GM19099 (cell line): ENCODE data around the gene UNC13D.
A peak's percentile ranks its signal among the peaks of the same experiment; 100 is the strongest.

Experiments used
- POLR2A ChIP-seq: IDR thresholded peaks from 3 replicates; pipeline ENCODE4 v1.6.1; 2011; ENCODE audit warnings: low read depth; ENCODE audit not compliant: insufficient read length; ENCODE audit errors: extremely low read depth

The UNC13D gene

GRCh38 chr17:75855310-75856061 lies 11.3 kb upstream of the UNC13D start, which contains the start of gene WBP2:
TSS of gene WBP2 (minus strand) at chr17:75855335. CDS start at chr17:75855297, 38 bp downstream.
- TF ChIP-seq POLR2A: peak; percentile 95

DNA sequence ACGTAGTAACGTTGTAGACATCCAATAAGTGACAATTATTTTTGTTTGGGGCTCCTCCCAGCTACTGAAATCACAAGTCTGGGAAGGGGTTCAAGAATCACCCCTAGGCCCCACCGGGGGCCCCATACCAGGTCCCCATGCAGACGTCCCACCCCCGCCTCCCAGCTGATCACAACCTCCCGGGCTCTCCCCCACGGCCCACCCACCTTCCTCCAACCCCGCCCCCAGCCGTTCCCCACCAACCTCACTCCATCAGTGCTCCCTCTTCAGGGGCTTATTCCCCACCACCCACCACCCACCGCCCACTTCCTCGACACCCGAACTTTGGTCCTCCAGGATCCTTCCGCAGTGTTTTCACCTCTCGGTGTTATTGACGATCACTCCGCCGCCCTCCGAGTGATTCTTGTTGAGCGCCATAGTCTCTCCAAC lies 10.7 kb upstream of the UNC13D start:
- no peak for TF ChIP-seq POLR2A

DNA sequence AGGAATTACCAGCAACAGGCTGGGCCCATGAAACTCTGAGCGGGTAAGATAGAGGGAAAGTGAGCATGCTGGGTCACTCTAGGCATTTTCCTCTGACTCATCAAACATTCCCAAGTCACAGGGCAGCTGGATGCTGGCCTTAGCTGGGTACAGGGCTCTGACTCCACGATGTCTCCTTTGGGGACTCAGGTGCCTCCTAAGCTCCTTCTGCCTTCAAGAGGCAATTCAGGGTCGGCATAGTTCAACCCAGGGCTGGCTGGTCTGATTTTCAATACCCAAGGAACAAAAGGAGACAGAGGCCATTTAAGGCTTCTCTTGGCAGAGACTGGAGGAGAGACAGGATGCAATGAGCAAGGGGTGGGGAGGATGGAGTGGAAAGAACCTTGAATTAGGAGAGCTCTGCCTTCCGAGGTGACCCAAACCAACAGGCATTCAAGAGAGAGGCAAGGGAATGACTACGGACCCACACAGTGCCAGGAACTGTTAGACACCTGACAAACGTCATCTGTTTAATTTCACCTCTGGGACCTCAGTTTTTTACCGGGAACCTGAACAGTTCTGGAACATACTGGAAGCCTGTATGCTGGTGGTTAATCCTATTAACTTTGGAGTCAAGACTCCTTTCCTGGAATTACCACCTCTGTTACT lies 10.0 kb upstream of the UNC13D start:
- no peak for TF ChIP-seq POLR2A

DNA sequence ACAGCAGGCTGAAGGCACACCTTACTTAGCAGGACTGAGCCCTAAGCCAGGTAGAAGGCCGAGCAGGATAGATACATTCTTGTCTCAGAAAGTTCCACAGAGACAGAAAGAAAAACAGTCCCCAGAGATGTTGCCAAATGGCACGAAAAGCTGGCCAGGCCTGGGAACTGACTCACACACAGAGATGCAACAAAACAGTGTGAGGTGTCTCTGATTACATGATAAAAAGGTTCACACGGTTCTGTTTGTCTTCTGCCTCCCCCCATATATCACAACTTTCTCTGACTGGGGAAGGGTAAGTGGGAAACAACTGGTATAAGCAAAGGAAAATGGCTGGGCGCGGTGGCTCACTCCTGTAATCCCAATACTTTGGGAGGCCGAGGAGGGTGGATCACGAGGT lies 9.2 kb upstream of the UNC13D start:
- TF ChIP-seq POLR2A: no peak

DNA sequence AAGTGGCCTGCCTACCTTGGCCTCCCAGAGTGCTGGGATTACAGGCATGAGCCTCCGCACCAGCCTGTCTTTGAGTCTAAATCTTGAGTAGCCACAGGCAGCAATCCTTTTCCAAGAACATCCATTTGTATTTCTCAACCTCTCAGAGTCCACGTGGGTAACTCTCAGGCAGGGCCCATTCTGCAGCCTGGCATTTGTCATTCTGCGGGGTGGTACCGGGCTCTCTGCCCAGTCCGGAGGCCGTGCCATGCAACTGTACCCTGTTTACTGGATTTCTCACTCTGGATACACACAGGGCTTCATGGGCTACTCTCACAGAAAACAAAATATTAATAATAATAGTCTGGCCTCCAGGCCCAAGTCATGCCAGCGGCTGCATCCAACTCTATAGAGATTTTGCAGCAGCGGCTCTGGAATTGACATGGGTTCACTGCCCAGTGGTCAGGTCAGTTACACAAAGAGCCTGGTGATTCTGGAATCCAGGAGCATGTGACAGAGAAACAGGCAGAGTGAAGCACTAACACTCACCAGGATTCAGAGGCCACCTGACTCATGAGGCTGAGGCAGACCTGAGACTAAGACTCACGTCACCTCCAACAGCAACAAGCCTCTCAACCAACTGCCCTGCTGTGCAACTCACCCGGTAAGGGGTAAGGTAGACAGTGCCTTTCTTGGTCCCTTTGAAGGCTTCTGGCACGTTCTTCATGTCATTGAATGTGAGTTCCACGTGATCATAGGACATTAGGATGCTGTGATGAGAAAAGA lies 6.9 kb upstream of the UNC13D start:
- no peak for TF ChIP-seq POLR2A

GRCh38 chr17:75849724-75850123 lies 5.5 kb upstream of the UNC13D start:
- TF ChIP-seq POLR2A: no peak

GRCh38 chr17:75849279-75849646 lies 5.1 kb upstream of the UNC13D start:
- TF ChIP-seq POLR2A: no peak

GRCh38 chr17:75848523-75849278 lies 4.5 kb upstream of the UNC13D start:
- TF ChIP-seq POLR2A: no peak

DNA sequence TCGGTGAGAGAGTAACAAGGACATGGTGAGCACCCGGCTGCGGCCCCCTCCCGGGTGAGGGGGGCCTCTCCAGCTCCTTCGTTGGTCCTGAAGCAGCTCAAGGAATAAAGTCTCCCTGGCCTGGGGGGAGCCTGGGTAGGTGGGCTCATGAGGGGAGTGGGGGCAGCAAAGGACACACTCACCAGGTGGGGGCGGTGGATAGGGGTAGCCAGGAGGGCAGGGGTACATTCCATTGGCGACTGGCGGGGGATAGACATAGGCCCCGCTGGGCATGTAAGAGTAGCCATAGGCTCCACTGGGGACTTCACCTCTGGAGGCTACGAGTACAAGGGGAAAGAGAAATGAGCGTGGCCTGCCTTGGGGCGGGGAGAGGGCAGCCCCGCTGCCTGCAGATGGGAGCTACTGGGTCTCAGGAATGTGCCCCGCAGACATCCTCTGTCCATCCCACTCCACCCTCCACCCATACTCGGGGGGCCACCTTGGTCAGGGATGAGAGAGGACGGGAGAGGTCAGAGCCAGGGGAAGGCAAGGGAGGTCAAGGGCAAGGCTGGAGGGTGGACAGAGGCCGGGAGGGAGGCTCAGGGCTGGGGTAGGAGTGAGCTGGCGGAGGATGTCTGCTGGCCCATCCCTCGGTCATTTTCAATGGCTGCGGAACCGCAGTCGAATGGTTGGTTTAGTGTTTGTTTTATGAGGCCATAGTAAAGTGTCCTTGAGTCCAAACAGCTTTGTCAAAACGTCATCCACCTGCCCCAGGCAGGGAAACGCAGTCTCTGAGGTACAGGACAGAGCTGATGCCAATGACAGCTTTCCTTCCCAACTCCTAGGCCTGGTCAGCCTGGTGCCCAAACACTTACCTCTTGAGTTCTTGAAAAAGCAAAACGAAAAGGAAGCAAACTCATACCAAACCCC lies 3.7 kb upstream of the UNC13D start:
- no peak for TF ChIP-seq POLR2A

DNA sequence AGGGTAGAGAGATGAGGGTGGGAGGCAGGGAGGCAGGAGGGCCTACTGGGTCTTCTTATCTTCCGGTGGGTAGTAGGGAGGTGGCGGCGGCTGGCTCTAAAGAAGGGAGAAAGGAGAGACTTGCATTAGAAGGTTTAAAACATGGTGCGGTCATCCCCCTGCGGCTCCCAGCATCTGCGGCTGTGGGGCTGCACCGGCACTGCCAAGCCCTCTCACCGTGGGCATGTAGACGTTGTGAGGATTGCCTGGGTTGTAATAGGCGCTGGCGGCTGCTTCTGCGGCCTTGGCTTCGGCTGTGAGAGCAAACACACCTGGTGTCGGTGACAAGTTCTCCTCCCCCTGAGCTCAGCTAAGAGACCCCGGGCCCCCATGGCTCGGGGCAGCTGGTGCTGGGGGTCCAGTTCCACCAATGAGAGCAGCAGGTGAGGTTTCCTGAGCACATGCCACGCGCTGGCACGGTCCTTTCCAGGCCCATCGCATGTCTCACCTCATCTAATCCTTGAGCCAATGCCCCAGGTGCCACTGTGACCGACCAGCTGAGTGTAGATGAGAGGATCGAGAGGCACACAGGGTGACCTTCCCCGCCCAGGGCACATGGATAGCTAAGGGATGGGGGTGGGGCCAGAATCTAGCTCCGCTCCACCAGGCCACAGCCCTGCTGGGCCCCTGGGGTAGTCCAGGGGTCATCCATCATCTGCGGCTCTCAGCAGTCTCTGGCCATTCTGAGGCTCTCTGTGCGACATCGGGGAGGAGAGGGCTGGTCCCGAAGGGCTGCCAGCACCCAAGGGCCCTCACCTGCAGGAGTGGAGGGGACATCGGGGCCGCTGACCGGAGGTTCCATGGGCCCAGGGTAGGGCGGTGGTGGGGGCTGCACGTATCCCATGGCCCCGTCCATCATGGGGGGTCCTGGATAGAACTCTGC lies 2.7 kb upstream of the UNC13D start:
- TF ChIP-seq POLR2A: no peak

DNA sequence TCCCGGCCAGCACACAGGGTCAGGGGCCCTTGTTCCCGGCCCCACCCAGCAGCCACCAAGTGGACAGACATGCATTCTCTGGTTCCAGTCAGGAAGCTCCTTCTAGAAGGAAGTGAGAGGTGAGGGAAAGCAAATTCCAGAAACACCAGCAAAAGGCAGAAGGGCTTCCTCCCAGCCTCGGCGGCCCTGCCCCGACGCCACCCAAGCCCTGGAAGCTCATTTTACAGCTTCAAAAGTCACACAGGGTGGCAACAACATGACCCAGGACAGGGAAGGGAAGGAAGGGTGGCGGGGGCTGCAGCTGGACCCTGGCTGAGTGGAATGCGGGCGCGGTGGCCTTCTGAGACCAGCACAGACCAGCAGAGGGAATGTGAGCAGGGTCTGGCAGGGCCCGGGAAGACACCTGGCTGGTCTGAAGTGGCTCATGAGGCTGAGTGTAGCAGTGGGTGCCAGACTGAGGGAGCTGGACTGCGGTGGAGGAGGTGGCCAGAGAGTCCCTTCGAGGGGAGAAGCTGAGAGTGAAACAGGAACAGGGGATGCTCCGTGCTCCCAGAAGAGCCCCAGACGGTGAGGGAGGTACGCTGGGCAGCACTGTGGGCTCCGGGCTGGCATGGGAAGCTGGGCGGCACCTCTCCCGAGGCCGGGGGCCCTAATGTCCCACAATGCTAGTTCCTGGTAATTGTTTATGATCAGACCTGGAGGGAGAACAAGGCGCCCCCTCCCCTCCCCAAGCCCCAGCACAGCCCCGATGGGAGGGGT lies 1.9 kb upstream of the UNC13D start:
- no peak for TF ChIP-seq POLR2A

DNA sequence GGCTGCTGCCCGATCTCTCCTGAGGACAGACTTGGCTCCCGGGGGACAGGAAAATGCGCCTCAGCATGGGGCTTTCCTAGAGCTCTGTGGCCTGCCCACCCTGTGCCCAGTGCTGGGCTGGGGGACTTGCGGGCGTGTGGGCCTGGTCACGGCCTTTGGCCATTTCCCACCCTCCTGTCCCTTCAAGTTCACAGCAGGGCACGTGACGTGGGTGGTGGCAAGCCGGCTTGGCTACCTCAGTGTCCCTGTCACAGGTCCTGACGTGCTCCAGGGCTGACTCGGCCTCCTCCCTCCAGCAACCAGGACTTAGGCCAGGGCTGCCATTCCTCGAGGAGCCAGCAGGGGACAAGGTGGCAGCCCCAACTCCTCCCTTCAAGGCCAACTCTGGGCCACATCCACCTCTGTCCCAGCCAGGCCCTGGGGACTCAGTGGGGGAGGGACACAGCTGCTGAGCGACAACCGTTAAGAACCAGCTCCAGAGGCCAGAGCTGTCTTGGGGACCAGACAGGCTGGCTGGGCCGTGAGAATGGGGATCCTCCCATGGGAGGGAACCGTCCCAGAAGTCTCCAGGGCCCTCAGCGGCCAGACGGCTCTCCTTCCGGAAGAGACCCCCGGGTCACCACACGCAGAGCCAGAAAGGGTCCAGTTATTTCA lies 981 bp upstream of the UNC13D start:
- TF ChIP-seq POLR2A: peak; percentile 34
